IMR-90 (cell line): ENCODE data around the gene GGCT.

Experiments used
- CEBPB ChIP-seq: IDR thresholded peaks from 2 replicates; pipeline ENCODE4 v1.6.1; 2012; ENCODE audit warnings: low read depth, low read length, improper control_type of control experiment
- FOS ChIP-seq: fragments of 150-350 bp; IDR thresholded peaks from 2 replicates; pipeline ENCODE4 v1.6.1; 2016; ENCODE audit warnings: low read depth, low read length
- MAFK ChIP-seq: IDR thresholded peaks from 2 replicates; pipeline ENCODE4 v1.6.1; 2012; ENCODE audit warnings: low read depth, low read length, improper control_type of control experiment
- MAZ ChIP-seq: IDR thresholded peaks from 2 replicates; pipeline ENCODE4 v1.6.1; 2012; ENCODE audit warnings: low read depth, mild to moderate bottlenecking, low read length, improper control_type of control experiment, moderate library complexity, borderline replicate concordance
- POLR2A ChIP-seq: IDR thresholded peaks from 2 replicates; pipeline ENCODE4 v1.6.1; 2012; ENCODE audit warnings: mild to moderate bottlenecking, low read depth, low read length
- RAD21 ChIP-seq: IDR thresholded peaks from 2 replicates; pipeline ENCODE4 v1.6.1; 2012; ENCODE audit warnings: low read length, improper control_type of control experiment
- RFX5 ChIP-seq: IDR thresholded peaks from 2 replicates; pipeline ENCODE4 v1.8.0; 2012; ENCODE audit warnings: low read depth, mild to moderate bottlenecking, low read length, moderate library complexity
- SMC3 ChIP-seq: fragments of 150-350 bp; IDR thresholded peaks from 2 replicates; pipeline ENCODE4 v1.6.1; 2016; ENCODE audit warnings: low read depth, mild to moderate bottlenecking, antibody characterized with exemption, low read length, moderate library complexity
- TF ChIP-seq, protein P1 (sequence below): conservative IDR thresholded peaks from 2 replicates; pipeline ENCODE4 v1.5.1; 2012; ENCODE audit warnings: mild to moderate bottlenecking, low read depth, low read length, improper control_type of control experiment
- TF ChIP-seq, protein P2 (sequence below): fragments of 150-350 bp; IDR thresholded peaks from 2 replicates; pipeline ENCODE4 v1.6.1; 2017; ENCODE audit warnings: mild to moderate bottlenecking, antibody characterized with exemption, low read length, low read depth

DNA sequence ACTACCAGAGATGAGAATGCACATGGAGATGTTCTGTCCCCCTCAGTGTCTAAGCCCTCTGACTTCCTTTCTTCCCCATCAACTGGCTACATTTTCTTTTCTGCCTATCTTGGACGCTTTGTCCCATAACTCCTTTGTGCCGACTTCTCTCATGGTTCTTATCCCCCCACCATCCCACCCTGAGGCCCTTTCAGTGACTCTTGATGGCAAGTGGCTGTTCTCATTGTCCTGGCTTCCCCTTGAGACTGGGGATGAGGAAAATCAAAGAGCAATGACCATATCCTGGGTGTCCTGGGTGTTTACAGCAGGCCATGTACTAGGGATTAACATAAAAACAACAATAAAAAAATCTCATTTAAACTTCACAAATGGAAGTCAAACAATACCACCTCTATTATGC is 18.8 kb upstream of the GGCT start:
- TF ChIP-seq POLR2A (no peak), RAD21 (no peak), SMC3 (no peak), CEBPB (no peak), FOS (no peak), MAFK (no peak), MAZ (no peak), RFX5 (no peak)
- TF ChIP-seq, protein P1, sequence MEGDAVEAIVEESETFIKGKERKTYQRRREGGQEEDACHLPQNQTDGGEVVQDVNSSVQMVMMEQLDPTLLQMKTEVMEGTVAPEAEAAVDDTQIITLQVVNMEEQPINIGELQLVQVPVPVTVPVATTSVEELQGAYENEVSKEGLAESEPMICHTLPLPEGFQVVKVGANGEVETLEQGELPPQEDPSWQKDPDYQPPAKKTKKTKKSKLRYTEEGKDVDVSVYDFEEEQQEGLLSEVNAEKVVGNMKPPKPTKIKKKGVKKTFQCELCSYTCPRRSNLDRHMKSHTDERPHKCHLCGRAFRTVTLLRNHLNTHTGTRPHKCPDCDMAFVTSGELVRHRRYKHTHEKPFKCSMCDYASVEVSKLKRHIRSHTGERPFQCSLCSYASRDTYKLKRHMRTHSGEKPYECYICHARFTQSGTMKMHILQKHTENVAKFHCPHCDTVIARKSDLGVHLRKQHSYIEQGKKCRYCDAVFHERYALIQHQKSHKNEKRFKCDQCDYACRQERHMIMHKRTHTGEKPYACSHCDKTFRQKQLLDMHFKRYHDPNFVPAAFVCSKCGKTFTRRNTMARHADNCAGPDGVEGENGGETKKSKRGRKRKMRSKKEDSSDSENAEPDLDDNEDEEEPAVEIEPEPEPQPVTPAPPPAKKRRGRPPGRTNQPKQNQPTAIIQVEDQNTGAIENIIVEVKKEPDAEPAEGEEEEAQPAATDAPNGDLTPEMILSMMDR, result no peak
- TF ChIP-seq, protein P2, sequence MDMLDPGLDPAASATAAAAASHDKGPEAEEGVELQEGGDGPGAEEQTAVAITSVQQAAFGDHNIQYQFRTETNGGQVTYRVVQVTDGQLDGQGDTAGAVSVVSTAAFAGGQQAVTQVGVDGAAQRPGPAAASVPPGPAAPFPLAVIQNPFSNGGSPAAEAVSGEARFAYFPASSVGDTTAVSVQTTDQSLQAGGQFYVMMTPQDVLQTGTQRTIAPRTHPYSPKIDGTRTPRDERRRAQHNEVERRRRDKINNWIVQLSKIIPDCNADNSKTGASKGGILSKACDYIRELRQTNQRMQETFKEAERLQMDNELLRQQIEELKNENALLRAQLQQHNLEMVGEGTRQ, result no peak
